SH-SY5Y (cell line): ENCODE measurements around the gene KCNB1.

Experiments
- GATA2 ChIP-seq: IDR thresholded peaks from 2 replicates; pipeline ENCODE4 v1.6.1; 2011; ENCODE audit warnings: mild to moderate bottlenecking, low read depth, low read length
- GATA3 ChIP-seq: IDR thresholded peaks from 2 replicates; pipeline ENCODE4 v1.6.1; 2011; ENCODE audit warnings: low read depth, mild to moderate bottlenecking, low read length, moderate library complexity

DNA sequence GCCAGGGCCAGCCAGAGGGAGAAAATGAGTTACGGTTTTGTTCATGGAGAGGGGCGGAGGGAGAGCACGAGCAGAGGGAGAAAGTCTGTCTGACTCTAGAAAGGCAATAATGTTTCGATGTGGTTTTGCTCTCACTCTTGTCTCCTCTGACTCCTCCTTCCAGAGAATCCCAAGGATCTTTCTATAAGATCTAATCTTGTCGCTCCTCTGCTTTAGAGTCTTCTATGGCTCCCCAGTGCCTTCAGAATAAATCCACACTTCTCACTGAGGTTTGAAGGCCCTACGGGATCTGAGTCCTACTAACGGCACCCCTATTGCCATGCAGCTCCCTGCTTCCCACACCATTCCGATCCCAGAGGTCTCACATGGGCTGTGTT lies 66.8 kb downstream of the KCNB1 start:
- no peak for TF ChIP-seq GATA2
- TF ChIP-seq GATA3, result no peak
